ENCODE measurements around the gene LBX2.

LBX2 gene

GRCh38 chr2:74450570-74451190 lies 48.7 kb downstream of the LBX2 start:
- DNase-seq: no peak

- no peak for DNase-seq
Measured at GRCh38 chr2:74448771-74449170, 50.6 kb downstream of the LBX2 start.
